Heart right ventricle (tissue), 16 donors: ENCODE results near the gene IBA57. TPM values are rescaled to one million over a fixed set of nuclear protein-coding genes. Genes with fewer than 3 reads are reported as not detected.

Source experiments
- ATAC-seq, 8 donors: fragments of 200-7000 bp; cut with Tn5 transposase; one replicate each; pipeline ENCODE4 v1.9.1; 2020; ENCODE audit warnings: mild to moderate bottlenecking in 8 of 8, moderate library complexity in 8 of 8, moderate number of reproducible peaks in 1 of 8
- DNase-seq, 2 donors: peaks; one replicate each; pipeline ENCODE4 v3.0.0-alpha.2; 2020
- H3K27ac ChIP-seq, 10 donors: fragments of 200-600 bp; sonication (generic) in 2 of 10; one replicate each; pipeline versions ENCODE4 v1.5.0 to v1.8.0; 2020 to 2022; ENCODE audit warnings: mild to moderate bottlenecking in 3 of 10
- H3K27me3 ChIP-seq, 7 donors: fragments of 200-600 bp; one replicate each; pipeline ENCODE4 v1.8.0; 2021 to 2022; ENCODE audit warnings: mild to moderate bottlenecking in 2 of 7
- H3K36me3 ChIP-seq, 9 donors: fragments of 200-600 bp; sonication (generic) in 1 of 9; one replicate each; pipeline versions ENCODE4 v1.5.0 to v1.8.0; 2020 to 2022; ENCODE audit warnings: mild to moderate bottlenecking in 2 of 9
- H3K4me1 ChIP-seq, 9 donors: fragments of 200-600 bp; sonication (generic) in 1 of 9; one replicate each; pipeline versions ENCODE4 v1.5.0 to v1.8.0; 2020 to 2022; ENCODE audit warnings: mild to moderate bottlenecking in 4 of 9
- H3K4me3 ChIP-seq, 10 donors: fragments of 200-600 bp; sonication (generic) in 2 of 10; one replicate each; pipeline versions ENCODE4 v1.5.0 to v1.8.0; 2020 to 2022; ENCODE audit warnings: mild to moderate bottlenecking in 7 of 10, moderate library complexity in 2 of 10
- H3K9me3 ChIP-seq, 11 donors: fragments of 200-600 bp in 10 of 11; sonication (generic) in 2 of 11; one replicate each; pipeline versions ENCODE4 v1.5.0 to v1.8.0; 2013 to 2022; ENCODE audit warnings: mild to moderate bottlenecking in 2 of 11, control low read depth in 1 of 11, moderate library complexity in 1 of 11
- CTCF ChIP-seq, 9 donors: fragments of 200-600 bp; sonication (generic) in 2 of 9; IDR thresholded peaks; one replicate each; pipeline versions ENCODE4 v1.5.0 to v1.8.0; 2021 to 2022; ENCODE audit warnings: antibody characterized with exemption in 9 of 9, mild to moderate bottlenecking in 5 of 9, moderate library complexity in 1 of 9
- WGBS, 2 donors: extraction: QIAGEN DNeasy Blood & Tissue Kit; methylation state at CpG; one replicate each; pipeline ENCODE4 v1.1.7; 2013; ENCODE audit warnings: inconsistent platforms in 1 of 2; 5-methylcytosine and 5-hydroxymethylcytosine counted together
- intact Hi-C, 10 donors: fragments of 100-400 bp; cut with DNase I; formaldehyde crosslinking; loops; one replicate each; pipeline versions ENCODE4 v1.11.1 to v1.14.2; 2022
- polyA plus RNA-seq, 2 donors: library from polyadenylated mRNA; stranded (reverse); fragments of 200-250 nt; gene quantifications; one replicate each; pipeline ENCODE4 v1.2.3, GENCODE V29; 2013
- total RNA-seq, 10 donors: library from RNA; stranded (reverse); fragmentation: NEBNext Ultra II Directional in 3 of 10; extraction: Animal tissue kit (Norgen Biotek cat#: 25700) in 3 of 10; gene quantifications; one replicate each; pipeline versions ENCODE4 v1.2.1 to v1.2.4, GENCODE V29; 2021 to 2023
- donor health status: Arrhythmogenic right ventricular cardiomyopathy.
- donor health status: ischemic (EF 13 %, LVEDD 7.1; RV severe dilation, severe dysfunction).
- donor health status: healthy with polysubstance abuse.
- donor health status: DM: no; HTN: yes; CAD: no.
- donor health status: DM: no; HTN: no; CAD: no.
- donor health status: ischemic (EF 25% LVEDD 6.9; RV normal size, moderate dysfunction).
- donor health status: ischemic (EF 25% LVEDD 5.7; RV mildly dilated, moderate dysfunction).
- donor health status: healthy.
- donor health status: DM: yes; HTN: yes; CAD: no.
- donor health status: Ischemic cardiomyopathy.
- donor health status: ischemic (EF 35%, LVEDD 5.7; RV mildly dilated, moderate dysfunction).
- donor health status: nonischemic (EF 11% LVEDD 7.7; RV severe dilation, severe dysfunction).
- donor health status: DM: yes; HTN: yes; CAD: no.
- donor health status: PGD.
- donor health status: ischemic (EF 29% LVEDD 5.4; RV normal size, mild dysfunction).
- donor health status: nonischemic (EF 23%, LVEDD 6.1; RV moderate dilation, normal function).

IBA57 gene
- total and polyA plus RNA-seq, 12 donors = 2.8 to 20.3 (median 16.1) TPM

GRCh38 chr1:228142155-228142691, 23.4 kb upstream of the IBA57 start:
- Histone ChIP-seq H3K36me3 (peaks cover 0 to 36% (median 3%) of the 10 kb centered on the region in 9 donors), H3K27me3 (no peaks in the 10 kb centered on the region), H3K9me3 (no peaks in the 10 kb centered on the region), H3K27ac (peak overlapping the region; percentile 97 to 100 (median 99)), H3K4me3 (peak overlapping the region in 9 of 10 donors; percentile 83 to 100 (median 93)), H3K4me1 (peaks cover 25 to 62% (median 45%) of the 10 kb centered on the region in 9 donors)
- DNase-seq = peak in 1 of 2 donors; percentile 20
- intact Hi-C loops = loop anchor here in 1 of 10 donors (5.0 kb wide), 1 partner anchor 265 kb away; the partner anchor contains the start of gene TRIM11
- no peak for TF ChIP-seq CTCF (IDR thresholded peaks at IDR 0.05)
- 80 to 81% methylated on average over 16 of the region's 16 CpGs for WGBS, 2 donors
- no peak for ATAC-seq

DNA sequence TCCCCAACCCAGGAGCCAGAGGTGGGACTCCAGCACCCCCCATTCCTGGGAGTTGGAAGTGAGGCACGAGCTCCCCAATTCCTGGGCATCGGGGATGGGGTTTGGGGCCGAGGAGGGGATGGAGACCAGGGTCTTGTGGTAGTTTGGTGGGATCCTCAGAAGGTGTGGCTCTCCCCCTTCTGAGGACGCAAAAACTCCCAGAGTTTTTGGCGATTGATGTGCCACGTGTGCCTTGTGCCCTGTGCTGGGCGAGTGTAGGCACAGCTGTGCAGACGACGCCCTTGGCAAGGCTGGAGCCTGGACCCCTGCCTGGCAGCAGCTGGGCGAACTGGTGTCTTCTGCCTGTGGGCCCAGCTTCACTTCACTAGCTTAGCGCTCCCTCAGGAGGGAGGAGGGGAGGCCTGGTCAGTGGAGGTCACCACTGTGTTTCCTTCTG, 22.9 kb upstream of the IBA57 start:
- Histone ChIP-seq H3K36me3 (peaks cover 0 to 41% (median 5%) of the 10 kb centered on the region in 9 donors), H3K4me1 (peaks cover 25 to 67% (median 50%) of the 10 kb centered on the region in 9 donors), H3K27me3 (no peaks in the 10 kb centered on the region), H3K9me3 (no peaks in the 10 kb centered on the region), H3K4me3 (peak overlapping the region in 5 of 10 donors; percentile 83 to 100 (median 93)), H3K27ac (peak overlapping the region in 8 of 10 donors; percentile 27 to 100 (median 98))
- WGBS, 2 donors = 81 to 87% methylated on average over 11 of the region's 11 CpGs
- ATAC-seq = no peak
- no peak for TF ChIP-seq CTCF (IDR thresholded peaks at IDR 0.05)
- intact Hi-C loops = loop anchor here in 1 of 10 donors (5.0 kb wide), 1 partner anchor 265 kb away; the partner anchor contains the start of gene TRIM11
- no peak for DNase-seq

DNA sequence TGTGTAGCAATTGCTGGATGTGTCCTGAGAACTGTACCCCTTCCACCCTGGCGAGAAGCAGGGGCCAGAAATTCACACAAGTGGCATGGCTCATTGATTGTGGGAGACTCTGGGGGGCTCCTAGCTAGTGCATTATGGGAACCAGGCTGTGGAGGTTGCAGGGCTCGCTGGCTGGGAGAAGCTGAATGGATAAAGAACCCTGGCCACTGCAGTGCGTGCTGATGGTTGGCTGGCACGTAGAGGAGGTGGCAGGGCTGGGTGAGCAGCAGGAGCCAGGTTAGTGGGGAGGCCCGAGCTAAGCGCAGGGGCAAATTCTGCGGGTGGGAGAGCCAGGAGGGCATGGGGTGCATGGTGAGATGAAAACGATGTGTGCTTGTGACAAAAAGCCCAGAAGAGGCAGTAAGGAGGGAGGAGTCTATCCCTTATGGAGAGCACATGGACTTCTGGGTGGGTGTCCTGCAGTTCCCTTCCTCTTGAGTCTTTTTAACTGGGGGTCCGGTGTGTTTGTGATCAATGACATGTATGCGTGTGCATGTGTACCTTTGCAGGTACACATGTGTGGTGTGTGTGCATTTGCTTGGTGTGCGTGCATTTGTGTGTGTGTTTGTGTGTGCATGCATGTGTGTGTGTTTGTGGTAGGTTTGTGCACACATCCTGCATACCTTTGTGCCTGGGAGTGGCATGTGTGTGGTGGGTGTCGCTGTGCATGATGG, 22.0 kb upstream of the IBA57 start:
- no peak for ATAC-seq
- H3K9me3 ChIP-seq = no peaks in the 10 kb centered on the region
- no peaks in the 10 kb centered on the region for H3K27me3 ChIP-seq
- intact Hi-C loops = loop anchor here in 1 of 10 donors (5.0 kb wide), 1 partner anchor 264 kb away; the partner anchor contains the start of gene TRIM11
- peaks cover 0 to 51% (median 5%) of the 10 kb centered on the region in 9 donors for H3K36me3 ChIP-seq
- peak overlapping the region in 3 of 10 donors; percentile 27 to 100 (median 99) for H3K27ac ChIP-seq
- WGBS, 2 donors = 92% methylated on average over 12 of the region's 12 CpGs
- H3K4me1 ChIP-seq = peaks cover 32 to 76% (median 59%) of the 10 kb centered on the region in 9 donors
- DNase-seq = no peak
- H3K4me3 ChIP-seq = no peak overlapping the region
- no peak for TF ChIP-seq CTCF (IDR thresholded peaks at IDR 0.05)

DNA sequence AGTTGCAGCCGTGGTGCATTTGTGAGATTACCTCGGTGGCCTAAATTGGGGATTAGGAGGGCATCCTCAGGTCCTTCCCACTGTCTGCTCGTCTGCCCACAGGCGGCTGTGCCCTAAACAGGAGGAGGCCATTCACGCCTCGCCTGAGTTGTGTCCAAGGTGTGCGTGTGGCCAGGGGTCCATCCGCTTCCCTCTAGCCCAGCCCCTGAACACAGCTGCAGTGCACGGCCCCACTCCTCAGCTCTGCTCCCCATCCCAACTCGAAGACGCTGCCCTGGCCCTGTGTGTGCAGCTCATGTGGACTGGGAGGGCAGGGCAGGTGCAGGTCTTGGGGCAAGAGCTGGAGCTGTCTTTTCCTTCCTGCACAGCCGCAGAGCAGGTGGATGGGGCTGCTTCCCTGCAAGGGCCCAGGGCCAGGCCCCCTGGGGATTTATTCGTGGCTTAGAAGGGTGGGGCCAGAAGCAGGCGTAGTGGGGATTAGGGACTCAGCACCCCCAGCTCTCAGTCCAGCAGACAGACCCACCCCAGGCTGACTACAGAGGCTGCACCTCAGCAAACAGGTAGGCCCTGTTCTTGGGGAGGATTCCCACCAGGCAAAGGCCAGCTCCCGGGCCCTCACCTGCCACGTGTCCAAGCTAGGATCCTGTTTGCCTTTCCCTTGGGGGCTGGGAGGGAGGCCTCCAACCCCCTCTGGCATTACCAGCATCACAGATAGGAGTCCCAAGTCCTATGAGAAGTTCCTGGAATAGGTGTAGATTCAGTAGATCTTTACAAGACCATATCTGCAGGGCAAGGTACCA, 21.2 kb upstream of the IBA57 start:
- Histone ChIP-seq H3K36me3 (peaks cover 0 to 56% (median 5%) of the 10 kb centered on the region in 9 donors), H3K27ac (no peak overlapping the region), H3K4me3 (no peak overlapping the region), H3K9me3 (no peaks in the 10 kb centered on the region), H3K27me3 (no peaks in the 10 kb centered on the region), H3K4me1 (peaks cover 40 to 84% (median 62%) of the 10 kb centered on the region in 9 donors)
- WGBS, 2 donors = 78 to 81% methylated on average over 16 of the region's 16 CpGs
- DNase-seq = no peak
- intact Hi-C loops = loop anchor here in 1 of 10 donors (5.0 kb wide), 1 partner anchor 263 kb away; the partner anchor contains the start of gene TRIM11
- no peak for ATAC-seq
- TF ChIP-seq CTCF (IDR thresholded peaks at IDR 0.05) = no peak
